Epithelial cell of esophagus (primary cell): ENCODE measurements around the gene SF3B2.

Experiments
- DNase-seq: peaks from one replicate; pipeline ENCODE4 v3.0.0; 2010; ENCODE audit warnings: low read depth
- H3K4me3 ChIP-seq: 2 replicates; pipeline ENCODE4 v1.5.1; 2011; ENCODE audit warnings: mild to moderate bottlenecking, low read length, control low read depth
- CTCF ChIP-seq: IDR thresholded peaks from 2 replicates; pipeline ENCODE4 v1.5.1; 2011; ENCODE audit warnings: low read depth, mild to moderate bottlenecking, low read length, control low read depth, inconsistent platforms; ENCODE audit not compliant: insufficient read depth; ENCODE audit errors: missing control alignments

SF3B2 gene

GRCh38 chr11:66032957-66033735 lies 19.0 kb upstream of the SF3B2 start:
- no peak overlapping the region for H3K4me3 ChIP-seq
- DNase-seq: no peak
- TF ChIP-seq CTCF: no peak

GRCh38 chr11:66035653-66036333 lies 16.4 kb upstream of the SF3B2 start:
- DNase-seq: no peak
- no peak overlapping the region for H3K4me3 ChIP-seq
- no peak for TF ChIP-seq CTCF

- H3K4me3 ChIP-seq: no peak overlapping the region
- no peak for TF ChIP-seq CTCF
- DNase-seq: no peak
Measured at GRCh38 chr11:66036334-66036710, 15.8 kb upstream of the SF3B2 start.

GRCh38 chr11:66037327-66037726 lies 14.8 kb upstream of the SF3B2 start:
- no peak for TF ChIP-seq CTCF
- no peak overlapping the region for H3K4me3 ChIP-seq
- DNase-seq: no peak

- no peak for DNase-seq
- no peak for TF ChIP-seq CTCF
- no peak overlapping the region for H3K4me3 ChIP-seq
Measured at GRCh38 chr11:66039765-66040164, 12.4 kb upstream of the SF3B2 start.

GRCh38 chr11:66042227-66042995 lies 9.8 kb upstream of the SF3B2 start:
- no peak for DNase-seq
- no peak for TF ChIP-seq CTCF
- H3K4me3 ChIP-seq: no peak overlapping the region
